ENCODE results near the gene FARS2.
"Not testable (repeated sequence)": the region's sequence is repeated elsewhere in the genome, so short reads cannot be mapped to it uniquely, and the experiment has no call there.

FARS2 gene

DNA sequence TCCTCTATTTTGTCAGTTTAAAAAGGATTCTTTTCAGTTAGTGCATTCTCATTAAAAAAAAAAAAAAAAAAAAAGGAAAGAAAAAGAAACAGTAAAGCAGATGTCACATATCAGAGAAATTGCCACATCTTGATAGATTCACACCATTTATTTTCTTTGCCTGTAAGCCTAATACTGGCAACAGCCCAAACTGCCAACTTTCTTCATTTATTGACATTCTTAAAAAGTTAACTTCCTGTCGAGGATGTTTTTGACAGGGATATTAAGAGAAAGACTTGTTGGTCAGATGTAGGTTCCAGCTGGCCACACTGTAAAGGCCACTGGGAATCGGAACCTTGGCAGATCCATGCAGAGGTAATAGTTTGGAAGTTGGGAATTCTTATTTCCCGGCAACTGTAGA lies 412.8 kb downstream of the FARS2 start:
- FAIRE-seq, result no peak

DNA sequence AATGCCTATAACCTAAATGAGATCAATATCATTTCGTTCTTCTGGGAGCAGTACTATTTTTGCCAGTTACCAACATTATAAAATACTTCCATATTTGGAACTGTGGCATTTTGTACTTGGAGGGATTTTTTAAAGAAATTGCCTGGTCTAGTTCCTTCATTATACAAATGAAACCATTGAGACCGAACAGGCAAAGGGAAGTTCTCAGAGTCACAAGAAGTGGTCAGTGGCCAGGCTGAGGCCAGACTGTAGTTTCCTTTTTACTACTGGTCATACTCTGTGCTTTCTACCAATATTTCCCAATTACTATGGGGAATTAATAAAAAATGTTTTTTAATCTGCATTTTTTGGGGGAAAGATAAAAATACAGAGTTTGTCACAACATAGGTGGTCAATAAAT lies 413.4 kb downstream of the FARS2 start:
- no peak for FAIRE-seq

GRCh38 chr6:5676701-5677100 lies 415.4 kb downstream of the FARS2 start:
- no peak for FAIRE-seq

GRCh38 chr6:5677219-5678000 lies 416.1 kb downstream of the FARS2 start:
- FAIRE-seq, result no peak

- no peak for FAIRE-seq
Measured at GRCh38 chr6:5679270-5679669, 418.0 kb downstream of the FARS2 start.

DNA sequence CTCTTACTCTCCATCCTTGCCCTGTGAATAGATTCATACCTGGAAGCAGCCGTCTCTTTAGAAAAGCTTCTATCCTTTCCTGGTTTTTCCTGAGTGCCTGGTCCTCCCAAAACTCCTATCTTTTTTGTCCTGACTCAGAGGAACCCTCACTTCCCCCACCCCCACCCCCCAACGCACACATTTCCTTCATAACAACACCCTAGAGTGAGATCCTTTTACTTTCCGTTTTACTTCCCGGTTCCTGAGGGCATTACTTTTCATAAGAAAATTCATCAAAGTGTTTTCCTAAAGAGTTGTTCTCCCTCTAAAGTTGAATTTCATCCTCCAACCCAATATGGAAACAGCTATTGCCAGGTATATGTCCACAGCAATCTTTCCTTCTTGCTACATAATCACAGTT lies 418.4 kb downstream of the FARS2 start:
- FAIRE-seq, result no peak

- no peak for FAIRE-seq
Measured at GRCh38 chr6:5680095-5680494, 418.8 kb downstream of the FARS2 start.

DNA sequence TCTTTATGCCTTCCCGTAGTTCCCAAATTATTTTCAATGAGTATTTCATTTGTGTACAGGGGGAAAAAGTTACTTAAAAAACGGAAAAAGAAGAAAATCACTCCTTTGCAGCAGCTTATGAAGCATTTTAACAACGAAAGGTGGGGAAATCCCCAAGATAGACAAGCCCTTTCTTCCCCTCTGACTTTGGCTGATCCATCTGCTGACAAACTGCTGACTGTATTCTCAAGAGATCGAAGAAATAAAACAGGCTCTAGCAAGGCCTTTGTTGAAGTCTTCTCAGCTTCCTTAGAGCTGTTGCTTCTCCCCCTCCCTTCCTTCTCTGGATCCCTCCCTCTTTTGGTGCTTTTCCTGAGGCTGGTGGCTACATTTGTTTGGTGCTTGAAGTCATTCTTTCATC lies 420.2 kb downstream of the FARS2 start:
- FAIRE-seq, result no peak

DNA sequence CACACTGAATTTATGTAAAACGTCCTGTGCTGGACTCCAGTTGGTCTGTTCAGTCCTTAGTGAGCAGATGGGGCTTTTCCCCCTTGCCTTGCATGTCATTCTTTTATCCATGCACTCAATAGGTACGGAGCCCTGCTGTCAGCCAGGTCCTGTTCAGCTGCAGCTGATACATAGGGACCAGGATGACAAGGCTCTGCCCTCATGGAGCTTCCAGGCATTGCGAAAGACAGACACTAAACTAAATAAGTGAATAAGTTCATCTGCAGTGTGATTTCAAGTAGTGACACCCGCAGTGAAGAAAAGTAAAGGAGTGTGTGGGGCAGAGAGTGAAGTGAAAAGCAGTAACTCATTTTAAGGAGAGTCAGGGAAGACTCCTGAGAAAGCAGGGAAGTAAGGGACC lies 421.2 kb downstream of the FARS2 start:
- FAIRE-seq, result no peak

- FAIRE-seq, result not testable (repeated sequence)
Measured at GRCh38 chr6:5683747-5684146, 422.4 kb downstream of the FARS2 start.

- no peak for FAIRE-seq
Measured at GRCh38 chr6:5684320-5685053, 423.2 kb downstream of the FARS2 start.

DNA sequence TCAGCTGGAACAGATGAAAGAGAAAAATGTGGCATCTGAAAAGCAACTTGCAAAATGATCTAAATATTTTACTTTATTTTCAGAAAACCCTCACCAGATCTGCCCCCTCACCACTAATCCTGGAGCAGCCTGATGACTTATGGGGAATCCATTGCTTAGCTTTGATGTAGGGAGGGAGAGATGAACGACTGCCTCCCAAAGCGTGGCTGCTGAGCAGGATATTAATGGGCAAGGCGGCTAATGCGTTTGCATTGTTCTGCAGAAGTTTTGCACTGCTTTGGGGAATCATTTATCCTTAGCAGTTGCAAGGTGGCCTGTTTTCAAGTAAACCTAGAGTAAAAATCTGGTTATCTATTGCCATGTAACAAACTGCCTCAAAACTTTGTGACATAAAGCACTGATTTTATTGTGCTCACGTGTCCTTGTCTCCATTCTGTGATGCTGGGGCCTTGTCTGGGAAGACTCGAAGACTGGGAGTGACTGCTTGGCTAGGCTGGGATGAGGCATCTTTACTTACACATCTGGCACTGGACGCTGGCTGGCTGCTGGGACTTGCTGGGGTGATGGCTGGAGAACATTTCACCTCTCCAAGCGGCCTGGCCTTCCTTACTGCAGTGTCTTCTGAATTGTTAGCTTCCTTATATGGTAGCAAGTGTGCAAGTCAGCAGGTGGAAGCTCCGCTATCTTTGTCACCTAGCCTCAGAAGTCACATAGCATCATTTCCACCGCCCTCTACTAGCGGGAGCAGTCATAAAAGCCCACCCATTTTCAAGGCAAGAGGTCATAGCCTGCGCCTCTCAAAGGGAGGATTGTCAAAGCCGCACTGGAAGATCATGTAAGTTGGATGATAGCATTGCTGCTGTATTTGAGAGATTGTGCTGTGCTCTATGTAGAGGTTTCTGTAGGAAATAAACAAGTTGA lies 432.2 kb downstream of the FARS2 start:
- FAIRE-seq, result no peak

DNA sequence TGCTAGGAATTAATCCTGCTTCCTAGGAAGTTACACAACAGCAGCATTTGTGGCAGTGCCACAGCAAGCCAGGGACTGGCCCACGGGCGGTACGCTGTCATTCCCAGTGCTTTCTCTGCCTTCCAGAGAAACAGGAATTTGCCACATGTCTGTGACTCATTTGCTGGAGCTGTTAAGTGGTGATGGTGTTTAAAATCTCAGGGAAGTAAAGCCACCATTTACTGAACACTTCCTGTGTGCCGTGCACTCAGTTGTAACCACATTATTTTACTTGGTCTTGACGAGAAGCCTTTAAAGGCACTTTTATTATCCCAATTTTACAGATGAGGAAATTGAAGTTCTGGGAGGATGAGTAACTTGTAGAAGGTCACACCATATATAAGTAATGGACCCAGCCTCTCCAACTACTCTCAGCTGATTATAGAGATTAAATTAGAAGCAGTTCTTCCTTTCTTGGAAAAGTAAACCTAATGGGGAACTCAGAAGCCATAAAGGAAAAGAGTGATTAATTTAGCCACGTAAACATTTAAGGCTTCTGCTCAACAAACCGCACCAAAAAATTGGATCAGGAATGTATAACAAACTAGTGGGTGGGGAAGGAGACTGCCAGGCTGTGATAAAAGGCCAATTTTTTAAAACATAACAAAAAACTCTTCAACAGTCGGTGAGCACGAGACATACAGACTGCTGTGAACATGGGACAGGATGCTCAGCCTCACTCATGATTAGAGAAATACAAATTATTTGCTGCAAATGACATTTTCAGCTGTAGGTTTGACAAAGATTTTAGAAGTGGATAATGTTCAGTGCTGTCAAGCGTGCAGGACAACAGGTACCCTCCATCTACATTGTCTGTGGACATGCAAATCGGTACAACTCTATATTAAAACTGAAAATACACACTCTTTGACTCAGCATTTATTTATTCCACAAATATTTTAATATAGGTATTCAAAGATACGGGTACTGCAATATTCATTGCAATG lies 434.2 kb downstream of the FARS2 start:
- no peak for FAIRE-seq

DNA sequence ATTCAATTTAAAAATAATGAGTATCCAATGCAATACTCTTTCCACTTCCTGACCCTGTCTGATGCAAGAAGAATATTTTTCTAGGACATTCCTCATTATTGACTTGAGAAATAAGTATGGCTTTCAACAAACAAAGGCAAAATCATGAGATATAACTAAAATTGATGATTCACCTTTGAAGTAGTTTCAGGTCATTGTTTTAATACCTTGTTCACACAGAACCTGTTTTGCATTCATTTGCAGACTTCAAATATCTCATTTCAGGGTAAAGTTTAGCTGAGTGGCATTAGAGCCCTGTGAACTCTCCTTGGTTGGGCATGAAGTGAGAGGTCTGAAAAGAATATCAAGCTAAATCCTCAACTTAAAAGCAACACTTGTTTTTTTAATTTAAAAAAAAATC lies 436.2 kb downstream of the FARS2 start:
- FAIRE-seq, result no peak

DNA sequence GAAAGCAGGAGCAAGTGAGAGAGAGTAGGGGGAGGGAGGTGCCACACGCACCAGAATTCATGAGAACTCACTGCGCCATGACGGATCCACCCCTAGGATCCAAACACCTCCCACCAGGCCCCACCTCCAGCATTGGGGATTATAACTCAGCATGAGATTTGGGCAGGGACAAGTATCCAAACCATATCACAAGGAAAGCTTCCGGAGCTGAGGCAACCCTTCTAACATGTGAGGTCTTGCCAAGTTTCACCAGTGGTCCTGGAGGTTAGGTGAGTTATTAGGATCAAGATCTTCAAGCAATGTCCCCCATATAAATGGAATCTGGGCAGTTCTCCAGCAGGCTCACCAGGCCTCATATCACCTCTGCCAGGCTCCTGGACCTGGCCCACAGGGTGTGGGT lies 437.0 kb downstream of the FARS2 start:
- no peak for FAIRE-seq

DNA sequence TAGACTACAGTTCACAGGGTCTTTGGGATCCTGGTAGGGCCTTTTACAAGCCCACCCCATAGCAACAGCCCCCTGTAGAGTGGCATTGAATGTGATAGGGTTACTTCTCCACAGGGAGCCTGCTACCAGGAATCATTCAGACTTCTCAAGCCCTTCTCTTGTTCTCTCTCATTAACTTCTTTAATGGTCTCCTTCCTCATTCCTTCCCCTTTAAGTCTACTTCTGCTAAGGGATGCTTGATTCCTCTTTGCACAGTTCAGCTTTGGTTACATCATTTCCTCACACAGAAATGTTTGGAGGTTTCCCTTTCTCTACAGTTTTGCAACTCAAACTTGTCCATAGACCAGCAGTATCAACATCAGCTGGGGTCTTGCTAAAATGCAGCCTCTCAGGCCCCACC lies 437.8 kb downstream of the FARS2 start:
- not testable (repeated sequence) for FAIRE-seq

DNA sequence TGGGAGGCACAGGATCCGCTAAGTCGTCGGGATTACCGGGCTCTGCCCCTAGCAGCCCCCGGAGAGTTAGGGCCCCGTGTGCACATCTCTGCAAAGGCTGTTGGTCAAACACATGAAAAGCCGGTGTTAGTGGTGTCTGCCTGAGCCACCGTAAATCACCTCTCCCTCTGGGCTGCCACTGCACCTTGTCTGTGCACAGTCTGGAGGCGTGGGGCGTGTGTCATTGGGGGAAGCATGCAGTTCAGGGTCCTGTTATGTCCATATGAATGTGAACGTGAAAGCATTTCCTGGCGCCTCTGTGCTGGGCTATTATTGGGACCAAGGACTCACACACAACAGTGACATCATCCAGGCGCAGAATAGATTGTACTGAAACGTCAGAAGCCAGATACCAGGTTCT lies 439.9 kb downstream of the FARS2 start:
- FAIRE-seq, result no peak

DNA sequence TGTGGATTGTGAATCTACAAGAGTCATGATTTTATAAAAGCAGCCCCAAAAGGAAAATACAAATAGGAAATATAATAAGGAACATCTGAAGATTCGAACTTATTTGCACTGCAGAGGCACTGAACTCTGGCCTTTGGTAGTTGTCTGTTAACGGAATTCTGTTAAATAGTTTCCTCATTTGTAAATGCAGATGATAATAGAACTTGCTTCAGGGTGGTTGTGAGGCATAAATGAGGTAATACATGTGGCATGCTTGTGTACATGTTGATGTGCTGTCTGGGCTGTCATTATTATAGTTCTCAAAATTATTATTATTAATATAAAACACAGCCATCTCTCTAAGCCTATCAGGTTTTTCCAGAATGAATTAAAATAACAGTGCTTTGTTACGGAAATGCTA lies 443.4 kb downstream of the FARS2 start:
- no peak for FAIRE-seq

- FAIRE-seq, result no peak
Measured at GRCh38 chr6:5705252-5705651, 443.9 kb downstream of the FARS2 start.

DNA sequence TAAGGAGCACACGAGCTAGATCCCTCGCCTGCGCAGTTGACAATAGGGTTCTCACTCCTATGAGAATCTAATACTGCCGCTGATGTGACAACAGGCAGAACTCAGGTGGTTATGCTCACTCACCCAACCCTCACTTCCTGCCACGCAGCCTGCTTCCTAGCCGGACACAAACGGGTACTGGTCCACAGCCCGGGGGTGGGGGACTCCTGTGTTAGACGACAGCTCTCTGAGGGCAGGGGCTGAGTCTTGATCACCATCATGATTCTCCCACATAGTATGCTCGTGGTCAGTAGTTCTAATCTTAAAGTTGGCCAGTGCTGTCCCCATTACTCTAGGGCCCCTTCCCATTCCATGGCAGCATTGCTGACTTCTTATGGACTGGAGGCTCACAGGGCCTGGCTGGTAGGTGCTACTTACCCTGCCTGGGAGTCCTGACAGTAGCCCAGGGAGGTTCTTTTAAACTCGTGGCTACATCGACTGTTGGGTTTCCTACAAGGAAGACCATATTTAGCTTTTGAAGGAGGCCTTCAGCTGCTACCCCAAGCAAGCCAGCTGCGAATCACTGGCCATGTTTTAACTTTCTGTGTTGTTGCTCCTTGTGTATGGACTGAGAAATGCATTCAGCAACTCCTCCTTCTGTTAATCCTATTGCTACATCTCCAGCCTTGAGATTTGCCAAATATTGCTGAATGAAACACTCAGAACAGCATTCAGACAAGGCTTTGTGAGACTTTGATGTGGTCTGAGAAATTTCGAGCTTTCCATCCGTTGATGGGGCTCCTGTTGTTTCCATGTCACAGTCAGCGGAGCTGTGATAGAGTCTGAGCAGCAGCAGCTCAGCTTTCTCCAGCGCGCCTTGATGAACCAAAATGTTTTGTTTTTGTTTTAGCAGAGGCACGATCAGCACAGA lies 445.1 kb downstream of the FARS2 start:
- FAIRE-seq, result no peak

Measured in G401.6 (cell line).